Measurements from ENCODE around the gene CALR.
"Not testable (repeated sequence)": the region's sequence is repeated elsewhere in the genome, so short reads cannot be mapped to it uniquely, and the experiment has no call there.

CALR gene

DNA sequence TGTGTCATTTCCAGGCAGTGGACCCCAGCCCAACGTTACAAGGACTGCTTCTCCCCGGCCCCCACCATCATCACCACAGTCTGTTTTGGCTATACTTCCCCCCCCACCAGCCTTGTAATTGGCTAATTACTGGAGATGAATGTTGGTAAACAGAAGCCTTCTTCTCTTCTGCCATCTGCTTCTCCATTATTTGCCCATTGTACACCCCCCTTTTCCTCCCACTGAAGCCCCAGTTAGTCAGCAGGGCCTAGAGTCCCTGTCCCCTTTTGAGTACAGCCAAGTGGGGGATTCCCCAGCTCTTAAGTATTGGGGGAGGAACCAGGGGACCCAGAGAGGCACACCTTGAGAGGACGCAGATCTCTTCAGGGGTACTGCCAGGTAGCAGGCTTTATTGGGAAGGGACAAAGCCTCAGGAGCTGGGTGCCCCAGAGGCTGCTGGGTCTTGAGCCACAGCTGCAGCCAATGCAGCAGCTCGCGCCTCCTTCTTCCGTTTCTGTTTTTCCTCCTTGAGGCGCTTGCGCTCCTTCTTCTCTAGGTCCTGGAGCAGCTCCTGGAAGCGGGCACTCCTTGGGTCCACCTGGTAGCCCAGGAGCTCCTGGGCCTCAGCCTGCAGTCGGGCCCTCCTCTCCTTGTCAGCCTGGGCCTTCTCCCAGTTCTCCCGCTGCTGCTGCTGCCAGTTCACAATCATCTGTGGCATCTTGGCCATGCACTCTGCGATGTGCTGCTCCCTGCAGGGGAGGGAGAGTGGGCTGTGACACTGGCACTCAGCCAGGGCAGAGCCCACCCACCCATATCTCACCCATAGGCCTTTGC lies 15.6 kb downstream of the CALR start:
- peak in 1 of 2 experiments; percentile 35 for DNase-seq

DNA sequence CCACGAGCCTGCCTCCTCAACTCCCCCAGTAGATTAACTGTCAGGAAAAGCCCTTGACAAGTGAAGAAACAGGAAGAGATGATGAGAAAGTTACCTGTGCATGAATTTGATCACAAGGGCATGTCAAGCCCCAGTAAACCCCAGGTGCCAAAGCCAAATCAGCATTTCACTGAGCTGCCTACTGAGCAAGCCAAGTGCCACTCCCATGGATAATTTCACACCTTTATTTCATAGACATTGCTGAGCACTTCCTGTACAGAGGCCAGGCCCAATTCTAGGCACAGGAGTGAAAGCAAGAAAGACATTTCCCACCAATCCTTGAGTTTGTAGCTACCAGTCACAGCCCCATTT lies 16.2 kb downstream of the CALR start:
- peak; percentile 26 to 47 for DNase-seq

DNA sequence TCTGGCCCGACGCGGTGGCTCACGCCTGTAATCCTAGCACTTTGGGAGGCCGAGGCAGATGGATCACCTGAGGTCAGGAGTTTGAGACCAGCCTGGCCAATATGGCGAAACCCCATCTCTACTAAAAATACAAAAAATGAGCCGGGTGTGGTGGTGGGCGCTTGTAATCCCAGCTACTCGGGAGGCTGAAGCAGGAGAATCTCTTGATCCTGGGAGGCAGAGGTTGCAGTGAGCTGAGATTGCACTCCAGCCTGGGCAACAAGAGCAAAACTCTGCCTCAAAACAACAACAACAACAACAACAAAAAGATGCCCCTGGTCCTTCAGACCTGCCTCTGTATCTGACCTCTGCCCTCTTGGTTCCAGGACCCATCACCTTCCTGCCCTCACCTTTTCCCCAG lies 17.2 kb downstream of the CALR start:
- DNase-seq = not testable (repeated sequence)

DNA sequence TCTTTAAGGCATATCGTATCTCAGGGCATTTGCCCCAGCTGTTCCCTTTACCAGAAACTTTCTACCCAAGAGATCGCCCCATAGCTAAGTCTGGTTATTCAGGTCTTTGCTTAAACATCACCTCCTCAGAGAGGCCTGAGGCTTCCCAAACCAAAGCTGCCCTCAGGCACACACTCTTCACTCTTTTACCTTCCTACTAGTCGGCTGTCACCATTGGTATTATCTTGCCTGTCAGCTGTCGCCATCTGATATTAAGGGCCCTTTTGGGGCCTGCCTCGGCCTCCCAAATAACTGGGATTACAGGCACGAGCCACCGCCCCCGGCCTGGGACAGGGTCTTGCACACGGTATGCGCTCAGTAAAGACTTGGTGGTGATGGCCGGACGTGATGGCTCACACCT lies 17.6 kb downstream of the CALR start:
- no peak for DNase-seq

DNA sequence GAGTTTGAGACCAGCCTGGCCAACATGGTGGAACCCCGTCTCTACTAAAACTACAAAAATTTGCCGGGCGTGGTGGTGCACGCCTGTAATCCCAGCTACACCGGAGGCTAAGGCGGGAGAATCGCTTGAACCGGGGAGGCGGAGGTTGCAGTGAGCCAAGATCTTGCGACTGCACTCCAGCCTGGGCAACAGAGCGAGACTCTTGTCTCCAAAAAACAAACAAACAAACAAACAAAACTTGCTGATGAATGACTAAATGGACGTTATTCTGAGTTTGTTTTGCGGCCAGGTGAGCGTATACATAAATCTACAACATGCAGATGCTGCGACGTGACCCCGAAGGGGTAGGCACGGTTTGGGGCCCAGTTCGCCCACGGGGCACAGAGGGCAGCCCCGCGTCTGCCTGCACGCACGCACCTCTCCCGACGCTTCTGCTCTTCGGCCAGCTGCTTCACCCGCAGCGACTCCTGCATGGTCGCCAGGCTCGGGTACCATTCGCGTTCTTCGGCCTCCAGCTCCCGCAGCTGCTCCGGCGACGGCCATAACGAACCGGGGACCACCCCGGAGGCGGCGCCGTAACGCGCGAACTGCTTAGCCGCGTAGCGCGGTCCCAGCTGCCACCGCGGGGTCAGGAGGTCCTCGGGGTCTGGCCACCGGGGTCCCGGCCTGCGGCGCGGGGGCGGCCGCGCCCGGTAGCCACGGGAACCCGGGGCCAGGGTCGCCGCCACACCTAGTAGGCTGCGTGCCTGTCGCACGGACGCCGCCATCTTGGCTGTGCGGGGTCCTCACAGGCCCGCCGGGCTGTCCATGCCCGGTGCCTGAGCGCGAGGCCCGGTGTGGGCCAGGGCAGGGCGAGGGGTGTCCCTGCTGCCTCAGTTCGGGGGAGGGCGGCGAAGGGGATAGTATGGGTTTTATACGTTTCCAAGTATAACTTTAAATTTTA lies 18.3 kb downstream of the CALR start, which contains the start of gene GADD45GIP1:
TSS of gene GADD45GIP1 (minus strand) at position 778 of the 943 bp plus-strand sequence. CDS start at position 767, 11 bp downstream.
- DNase-seq = peak; percentile 75 to 82

DNA sequence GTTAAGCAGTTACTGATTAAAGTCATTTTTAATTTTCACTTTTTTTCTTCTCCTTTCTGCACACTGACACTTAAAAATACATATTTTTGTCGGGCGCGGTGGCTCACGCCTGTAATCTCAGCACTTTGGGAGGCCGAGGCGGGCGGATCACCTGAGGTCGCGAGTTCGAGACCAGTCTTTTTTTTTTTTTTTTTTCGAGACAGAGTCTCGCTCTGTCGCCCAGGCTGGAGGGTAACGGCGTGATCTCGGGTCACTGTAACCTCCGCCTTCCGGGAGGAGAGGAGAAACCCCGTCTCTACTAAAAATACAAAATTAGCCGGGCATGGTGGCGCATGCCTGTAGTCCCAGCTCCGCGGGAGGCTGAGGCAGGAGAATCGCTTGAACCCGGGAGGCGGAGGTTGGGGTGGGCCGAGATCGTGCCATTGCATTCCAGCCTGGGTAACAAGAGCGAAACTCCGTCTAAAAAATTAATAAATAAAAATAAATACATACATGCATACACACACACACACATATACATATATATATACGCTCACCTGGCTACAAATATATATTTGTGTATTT lies 19.1 kb downstream of the CALR start:
- DNase-seq = not testable (repeated sequence)

DNA sequence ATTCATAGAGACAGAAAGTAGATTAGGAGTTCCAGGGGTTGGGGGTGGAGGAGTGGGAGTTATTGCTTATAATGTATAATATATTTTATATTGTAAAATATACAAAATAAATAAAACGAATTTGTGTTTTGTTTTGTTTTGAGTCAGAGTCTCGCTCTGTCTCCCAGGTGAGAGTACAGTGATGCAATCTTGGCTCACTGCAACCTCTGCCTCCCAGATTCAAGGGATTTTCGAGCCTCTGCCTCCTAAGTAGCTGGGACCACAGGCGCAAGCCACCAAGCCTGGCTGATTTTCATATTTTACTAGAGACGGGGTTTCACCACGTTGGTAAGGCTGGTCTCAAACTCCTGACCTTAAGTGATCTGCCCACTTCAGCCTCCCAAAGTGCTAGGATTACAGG lies 21.1 kb downstream of the CALR start:
- no peak for DNase-seq

DNA sequence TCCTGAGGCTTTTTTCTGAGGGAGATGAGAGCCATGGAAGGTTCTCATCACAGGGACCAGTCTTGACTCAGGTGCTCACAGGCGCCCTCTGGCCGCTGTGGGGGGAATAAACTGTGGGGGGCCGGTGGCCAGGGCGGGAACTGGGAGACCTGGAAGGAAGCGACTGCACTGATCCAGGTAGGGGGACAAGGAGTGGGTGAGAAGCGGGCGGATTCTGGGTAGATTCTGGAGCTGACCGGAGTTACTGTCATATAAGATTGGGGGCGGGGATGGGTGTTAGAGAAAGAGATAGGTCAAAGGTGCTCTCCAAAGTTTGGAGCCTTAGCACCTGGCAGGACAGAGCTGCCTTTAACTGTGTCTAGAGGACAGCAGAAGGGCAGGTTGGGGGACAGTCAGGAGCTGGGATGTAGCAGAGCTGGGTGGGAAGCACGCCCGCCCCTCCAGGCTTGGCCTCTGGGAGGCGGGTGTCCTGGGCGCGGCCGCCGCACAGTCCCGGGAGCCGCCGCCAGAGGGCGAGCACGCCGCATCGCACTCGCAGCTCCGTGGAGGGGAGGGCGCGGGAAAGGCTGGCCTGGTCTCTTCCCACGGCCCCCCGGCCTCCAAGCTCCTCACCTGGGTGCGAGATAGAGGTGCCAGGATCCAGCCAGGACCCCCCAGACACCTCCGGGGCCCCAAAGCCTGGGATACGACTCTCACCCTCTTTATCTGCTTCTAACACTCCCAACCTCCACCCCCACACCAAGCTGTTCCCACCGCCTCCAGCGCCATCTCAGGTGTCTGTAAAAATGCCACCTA lies 26.8 kb downstream of the CALR start:
- DNase-seq = peak; percentile 76 to 85

DNA sequence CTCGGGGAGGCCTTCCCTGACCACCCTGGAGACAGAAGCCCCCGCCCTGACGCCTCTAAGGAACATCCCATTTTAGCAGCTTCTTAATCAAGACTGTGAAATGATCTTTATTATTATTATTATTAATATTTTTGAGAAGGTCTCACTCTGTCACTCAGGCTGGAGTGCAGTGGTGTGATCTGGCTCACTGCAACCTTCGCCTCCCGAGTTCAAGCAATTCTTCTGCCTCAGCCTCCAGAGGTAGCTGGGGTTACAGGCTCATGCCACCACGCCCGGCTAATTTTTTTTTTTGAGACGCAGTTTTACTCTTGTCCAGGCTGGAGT lies 27.4 kb downstream of the CALR start:
- no peak for DNase-seq

DNA sequence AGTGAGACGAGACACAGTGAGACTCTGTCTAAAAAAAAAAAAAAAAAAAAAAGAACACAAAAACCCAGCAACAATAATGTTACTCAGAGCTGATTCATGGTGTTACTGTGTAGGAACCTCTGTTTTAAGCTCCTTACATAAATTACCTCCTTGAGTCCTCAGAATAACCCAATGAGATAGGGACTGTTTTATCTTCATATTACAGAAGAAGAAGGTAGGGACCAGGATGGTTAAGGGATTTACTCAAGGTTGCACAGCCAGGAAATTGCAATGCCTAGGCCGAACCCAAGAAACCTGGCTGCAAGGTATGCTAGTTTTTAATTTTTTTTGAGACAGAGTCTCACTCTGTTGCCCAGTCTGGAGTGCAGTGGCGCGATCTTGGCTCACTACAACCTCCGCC lies 29.5 kb downstream of the CALR start:
- DNase-seq = no peak

DNA sequence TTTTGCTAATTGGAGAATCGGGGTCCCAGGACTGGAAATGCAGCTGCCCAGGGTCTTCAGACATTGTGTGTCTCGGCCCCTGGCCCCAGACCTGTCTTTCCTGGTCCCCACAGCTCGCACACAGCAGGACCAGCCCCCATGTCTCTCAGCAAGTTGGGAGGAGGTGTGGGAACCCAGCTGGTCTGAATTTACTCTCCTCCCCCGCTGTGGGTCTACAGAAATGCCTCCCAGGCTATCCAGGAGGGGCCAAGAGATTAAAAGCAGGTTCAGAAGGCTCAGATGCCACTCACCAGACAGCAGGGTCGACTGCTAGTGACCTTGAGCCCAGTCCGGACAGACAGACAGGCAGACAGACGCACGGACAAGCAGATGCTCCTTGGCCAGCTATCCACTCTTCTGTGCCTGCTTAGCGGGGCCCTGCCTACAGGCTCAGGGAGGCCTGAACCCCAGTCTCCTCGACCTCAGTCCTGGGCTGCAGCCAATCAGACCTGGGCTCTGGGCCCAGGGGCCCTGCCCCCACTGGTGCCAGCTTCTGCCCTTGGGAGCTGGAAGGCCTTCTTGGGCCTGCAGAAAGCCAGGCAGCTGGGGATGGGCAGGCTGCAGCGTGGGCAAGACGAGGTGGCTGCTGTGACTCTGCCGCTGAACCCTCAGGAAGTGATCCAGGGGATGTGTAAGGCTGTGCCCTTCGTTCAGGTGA lies 31.0 kb downstream of the CALR start, which contains the start of gene DAND5:
TSS of gene DAND5 (plus strand) at position 285 of the 697 bp plus-strand sequence. CDS start at position 370, 85 bp downstream.
- no peak for DNase-seq

DNA sequence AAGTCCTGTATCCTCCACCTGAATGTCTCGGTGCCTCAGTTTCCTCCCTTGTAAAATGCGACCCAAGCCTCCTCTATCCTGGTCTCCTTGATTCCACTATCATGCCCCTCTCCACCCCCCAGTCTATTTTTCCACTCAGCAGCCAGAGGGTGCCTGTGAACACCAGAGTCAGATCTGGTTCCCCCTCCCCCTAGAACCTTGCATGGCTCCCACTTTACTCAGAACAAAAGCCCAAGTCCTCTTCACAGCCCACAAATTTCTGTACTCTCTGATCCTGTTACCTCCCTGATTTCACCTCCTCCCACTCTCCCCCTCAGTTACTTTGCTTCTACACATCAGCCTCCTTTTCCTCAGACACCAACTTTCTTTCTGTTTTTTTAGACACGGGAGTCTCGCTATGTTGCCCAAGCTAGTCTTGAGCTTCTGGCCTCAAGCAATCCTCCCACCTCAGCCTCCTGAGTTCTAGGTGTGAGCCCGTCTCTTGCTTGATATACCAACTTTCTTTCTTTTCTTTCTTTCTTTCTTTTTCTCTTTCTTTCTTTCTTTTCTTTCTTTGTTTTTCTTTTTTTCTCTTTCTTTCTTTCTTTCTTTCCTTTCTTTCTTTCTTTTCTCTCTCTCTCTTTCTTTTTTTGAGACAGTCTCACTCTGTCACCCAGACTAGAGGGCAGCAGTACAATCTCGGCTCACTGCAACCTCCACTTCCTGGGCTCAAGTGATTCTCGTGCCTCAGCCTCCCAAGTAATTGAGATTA lies 31.8 kb downstream of the CALR start:
- DNase-seq = no peak

DNA sequence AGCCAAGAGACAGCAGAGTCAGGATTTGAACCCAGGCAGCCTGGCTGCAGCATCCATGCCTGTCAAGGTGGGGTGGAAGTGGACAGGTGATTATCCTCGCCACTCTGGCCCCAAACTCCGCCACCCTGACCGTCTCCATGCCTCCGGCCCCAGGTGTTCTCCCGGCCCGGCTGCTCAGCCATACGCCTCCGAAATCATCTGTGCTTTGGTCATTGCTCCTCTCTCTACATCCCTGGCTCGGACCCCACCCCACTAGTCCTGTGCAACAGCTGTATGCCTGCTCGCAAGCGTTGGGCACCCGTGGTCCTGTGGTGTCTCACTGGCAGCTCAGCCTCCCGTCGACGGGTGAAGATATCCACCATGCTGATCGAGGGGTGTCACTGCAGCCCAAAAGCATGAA lies 34.8 kb downstream of the CALR start:
- no peak for DNase-seq

DNA sequence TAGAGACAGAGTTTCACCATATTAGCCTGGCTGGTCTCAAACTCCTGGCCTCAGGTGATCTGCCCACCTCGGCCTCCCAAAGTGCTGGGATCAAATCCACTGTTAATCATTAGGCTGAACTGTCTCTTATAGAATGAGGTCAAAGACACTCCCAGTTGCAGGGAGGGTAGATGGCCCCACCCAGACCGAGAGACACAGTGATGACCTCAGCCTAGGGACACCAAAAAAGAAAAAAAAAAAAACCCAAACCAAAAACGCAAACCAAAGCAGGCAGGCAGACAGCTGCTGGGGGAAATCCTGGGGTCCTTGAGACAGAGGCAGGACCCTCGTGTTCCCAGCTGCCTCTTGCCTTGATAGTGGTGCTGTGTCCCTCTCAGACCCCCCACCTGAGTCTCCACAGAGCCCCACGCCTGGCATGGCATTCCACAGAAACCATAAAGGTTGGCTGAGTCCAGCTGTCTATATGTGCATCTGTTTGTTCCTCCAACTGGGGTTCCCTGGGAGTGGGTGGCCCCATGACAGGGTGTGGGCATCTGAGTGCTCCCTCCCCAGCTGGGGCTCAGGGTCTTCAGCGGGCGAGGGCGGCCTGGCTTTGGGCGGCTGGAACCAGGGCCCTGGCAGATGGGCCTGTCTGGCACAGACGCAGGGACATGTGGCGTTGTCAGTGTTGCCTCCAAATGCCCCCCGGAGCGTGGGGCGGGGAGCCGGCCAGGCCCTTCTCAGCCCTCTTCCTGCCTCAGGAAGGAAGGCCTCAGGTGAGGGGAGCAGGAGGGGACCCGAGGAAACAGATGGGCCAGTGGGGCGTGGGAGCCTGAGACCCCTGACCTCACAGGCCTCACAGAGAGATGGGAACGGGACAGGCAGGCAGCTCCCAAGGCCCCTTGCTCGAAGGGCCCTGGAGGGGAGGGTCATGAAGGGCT lies 36.2 kb downstream of the CALR start:
- DNase-seq = no peak

DNA sequence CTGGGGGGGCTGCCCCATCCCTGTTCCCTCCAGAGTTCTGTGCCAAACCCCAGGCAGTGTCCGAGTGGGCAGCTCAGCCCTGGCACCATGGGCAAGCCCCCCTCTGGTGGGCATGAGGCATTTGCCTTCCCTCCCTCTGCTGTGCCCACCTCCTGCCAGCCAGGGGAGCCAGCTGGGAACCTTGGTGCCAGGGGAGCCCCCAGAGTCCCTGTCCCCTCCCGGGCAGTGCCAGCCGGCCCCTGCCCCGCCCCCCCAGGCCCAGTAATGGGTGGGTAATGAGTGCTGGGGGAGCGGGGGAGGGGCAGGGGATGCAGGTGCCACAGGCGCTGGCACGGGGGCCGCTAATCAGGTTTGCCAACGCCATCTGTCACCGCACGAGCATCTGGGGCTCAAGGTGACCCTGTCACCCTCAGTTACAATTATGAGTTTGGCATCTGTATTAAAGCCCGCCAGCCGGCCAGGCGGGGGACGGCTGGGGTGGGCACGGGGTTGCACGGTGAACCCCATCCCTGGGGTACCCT lies 36.9 kb downstream of the CALR start:
- DNase-seq = no peak

DNA sequence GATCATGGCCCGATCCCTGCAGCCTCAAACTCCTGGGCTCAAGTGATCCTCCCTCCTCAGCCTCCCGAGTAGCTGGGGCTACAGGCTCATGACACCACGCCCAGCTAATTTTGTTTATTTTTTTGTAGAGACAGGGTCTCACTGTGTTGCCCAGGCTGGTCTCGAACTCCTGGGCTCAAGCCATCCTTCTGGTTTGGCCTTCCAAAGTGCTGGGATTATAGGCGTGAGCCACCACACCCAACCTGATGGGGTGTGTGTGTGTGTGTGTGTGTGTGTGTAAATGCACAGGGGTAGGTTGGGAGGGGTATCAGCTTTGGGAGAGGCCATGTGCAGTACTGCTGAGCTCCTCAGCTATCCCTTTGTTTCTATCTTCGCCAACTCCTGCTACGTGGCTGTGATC lies 37.7 kb downstream of the CALR start:
- DNase-seq = not testable (repeated sequence)

DNA sequence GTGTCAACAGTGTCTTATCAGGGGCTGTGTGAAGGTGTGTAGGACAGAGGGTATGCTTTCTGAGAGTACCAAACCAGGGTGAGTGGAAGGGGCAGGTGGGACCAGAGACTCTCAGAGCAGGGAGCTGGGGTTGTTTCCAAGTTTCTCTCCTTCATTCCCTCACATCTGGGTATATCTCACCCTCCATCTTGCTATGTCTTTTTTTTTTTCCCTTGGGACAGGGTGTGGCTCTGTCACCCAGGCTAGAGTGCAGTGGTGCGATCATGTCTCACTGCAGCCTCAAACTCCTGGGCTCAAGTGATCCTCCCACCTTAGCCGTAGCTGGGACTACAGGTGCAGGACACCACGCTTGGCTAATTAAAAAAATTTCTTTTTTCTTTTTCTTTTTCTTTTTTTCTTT lies 41.6 kb downstream of the CALR start:
- no peak for DNase-seq

DNA sequence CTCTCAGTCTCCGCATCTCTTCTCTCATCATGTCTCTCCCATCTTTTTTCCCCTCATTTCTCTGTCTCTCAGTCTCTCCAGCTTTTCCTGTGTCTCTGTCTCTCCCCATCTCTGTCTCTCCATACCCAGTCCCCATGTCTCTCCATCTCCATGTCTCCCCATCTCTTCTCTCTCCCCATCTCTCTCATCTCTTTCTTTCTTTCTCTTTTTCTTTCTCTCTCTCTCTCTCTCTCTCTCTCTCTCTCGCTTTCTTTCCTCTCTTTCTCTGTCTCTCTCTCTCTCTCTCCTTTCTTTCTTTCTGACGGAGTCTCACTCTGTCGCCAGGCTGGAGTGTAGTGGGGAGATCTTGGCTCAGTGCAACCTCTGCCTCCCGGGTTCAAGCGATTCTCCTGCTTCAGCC lies 44.2 kb downstream of the CALR start:
- no peak for DNase-seq

DNA sequence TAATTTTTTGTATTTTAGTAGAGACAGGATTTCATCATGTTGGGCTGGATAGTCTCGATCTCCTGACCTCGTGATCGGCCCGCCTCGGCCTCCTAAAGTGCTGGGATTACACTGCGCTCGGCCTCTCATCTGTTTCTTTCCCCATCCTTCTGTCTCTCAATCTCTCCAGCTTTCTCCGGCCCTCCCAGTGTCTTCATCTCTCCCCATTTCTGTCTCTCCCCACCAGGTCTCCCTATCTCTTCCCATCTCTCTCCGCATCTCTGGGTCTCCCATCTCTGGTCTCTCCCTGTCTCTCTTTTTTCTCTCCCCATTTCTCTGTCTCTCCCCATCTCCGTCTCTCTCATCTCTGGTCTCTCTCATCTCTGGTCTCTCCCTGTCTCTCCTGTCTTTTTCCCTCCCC lies 44.7 kb downstream of the CALR start:
- no peak for DNase-seq
